ENCODE measurements around the gene ENTREP3.
A peak's percentile ranks its signal among the peaks of the same experiment; 100 is the strongest.

ENTREP3 gene

DNA sequence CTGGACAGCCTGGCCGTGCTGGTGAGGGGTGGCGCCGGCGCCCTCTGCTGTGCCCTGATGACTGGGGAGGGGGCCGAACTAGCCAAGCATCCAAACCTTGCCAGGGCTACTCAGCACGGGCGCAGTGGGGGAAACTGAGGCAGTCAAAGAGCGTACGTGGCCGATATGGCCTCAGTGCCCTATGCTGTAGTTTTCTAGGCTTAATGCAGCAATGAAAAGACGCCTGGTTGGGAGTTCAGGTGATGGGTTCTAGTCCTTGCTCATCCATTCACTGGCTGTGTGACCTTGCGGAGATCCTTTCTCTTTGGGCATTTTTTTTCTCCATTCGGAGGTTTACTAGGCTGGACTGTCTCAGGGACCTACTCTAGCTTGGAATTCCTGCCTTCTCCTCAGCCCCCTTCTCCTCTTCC, 46.0 kb downstream of the ENTREP3 start:
- peaks cover 13 to 15% of the 10 kb centered on the region in 2 donors for H3K4me1 ChIP-seq (ENCODE audit: control insufficient read depth in 2 of 2, insufficient read depth in 1 of 2, low read depth in 1 of 2, low read length in 2 of 2)
- peak overlapping the region; percentile 47 for H3K23ac ChIP-seq (ENCODE audit: low read depth, low read length, poor library complexity)
- H3K14ac ChIP-seq (ENCODE audit: low read length), result no peak overlapping the region
- H2BK120ac ChIP-seq (ENCODE audit: low read depth, low read length), result no peak overlapping the region
- no peak overlapping the region for H4K91ac ChIP-seq (ENCODE audit: low read depth, low read length, poor library complexity)
- H2AFZ ChIP-seq (ENCODE audit: low read length), result peak overlapping the region; percentile 77
- H3K27ac ChIP-seq (replicated peaks; ENCODE audit: low read length), result peak overlapping the region; percentile 96
- no peaks in the 10 kb centered on the region for H3K27me3 ChIP-seq (ENCODE audit: control insufficient read depth in 3 of 3, insufficient read depth in 3 of 3, low read depth in 1 of 3, low read length in 3 of 3)
- peak overlapping the region; percentile 89 for H3K9ac ChIP-seq (ENCODE audit: low read depth, low read length, poor library complexity)
- no peak overlapping the region for H2AK5ac ChIP-seq (ENCODE audit: low read depth, low read length)
- no peak for DNase-seq (ENCODE audit: low spot score)
- no CpG with 5 or more reads among the region's 13 CpGs for WGBS, 2 donors (ENCODE audit: extremely low coverage in 2 of 2, insufficient read length in 2 of 2, insufficient replicate concordance in 1 of 2)
- H3K9me3 ChIP-seq (replicated peaks in 1 of 2; ENCODE audit: control insufficient read depth in 2 of 2, insufficient read depth in 1 of 2, low read depth in 1 of 2, low read length in 2 of 2), result no peaks in the 10 kb centered on the region
- peaks cover 1 to 32% of the 10 kb centered on the region in 2 donors for H3K36me3 ChIP-seq (replicated peaks in 1 of 2; ENCODE audit: control insufficient read depth in 2 of 2, insufficient read depth in 2 of 2, low read length in 2 of 2)
- peaks cover 6% of the 10 kb centered on the region for H3K79me1 ChIP-seq (ENCODE audit: low read depth, low read length)
- peak overlapping the region; percentile 85 for H3K4me2 ChIP-seq (ENCODE audit: insufficient read depth, low read length, poor library complexity, severe bottlenecking)
- peak overlapping the region; percentile 98 for H2BK5ac ChIP-seq (ENCODE audit: low read length)
- H3K18ac ChIP-seq (ENCODE audit: low read length), result peak overlapping the region; percentile 89
- H2BK12ac ChIP-seq (ENCODE audit: low read length), result no peak overlapping the region
- H3K4me3 ChIP-seq (ENCODE audit: low read length in 2 of 2), result peak overlapping the region; percentile 82 to 86
- no peak overlapping the region for H3K4ac ChIP-seq (ENCODE audit: low read length)
- H4K8ac ChIP-seq (ENCODE audit: low read depth, low read length), result no peak overlapping the region
- H2BK15ac ChIP-seq (ENCODE audit: low read length), result no peak overlapping the region

GRCh38 chr1:155208541-155209311, 46.6 kb downstream of the ENTREP3 start, which contains the start of gene MTX1:
MTX1 (plus strand) TSS chr1:155208695; CDS start chr1:155208805, 110 bp downstream.
- Histone ChIP-seq H3K4me1 (ENCODE audit: control insufficient read depth in 2 of 2, insufficient read depth in 1 of 2, low read depth in 1 of 2, low read length in 2 of 2) (peaks cover 13 to 15% of the 10 kb centered on the region in 2 donors), H2AK5ac (ENCODE audit: low read depth, low read length) (peak within 1 kb of the TSS; percentile 98), H2BK120ac (ENCODE audit: low read depth, low read length) (peak within 1 kb of the TSS; percentile 98), H3K4me2 (ENCODE audit: insufficient read depth, low read length, poor library complexity, severe bottlenecking) (peak within 1 kb of the TSS; percentile 95), H3K23ac (ENCODE audit: low read depth, low read length, poor library complexity) (peak within 1 kb of the TSS; percentile 95), H2BK5ac (ENCODE audit: low read length) (peak within 1 kb of the TSS; percentile 98), H4K91ac (ENCODE audit: low read depth, low read length, poor library complexity) (peak within 1 kb of the TSS; percentile 89), H4K8ac (ENCODE audit: low read depth, low read length) (peak within 1 kb of the TSS; percentile 99), H3K4ac (ENCODE audit: low read length) (peak within 1 kb of the TSS; percentile 86), H3K36me3 (replicated peaks in 1 of 2; ENCODE audit: control insufficient read depth in 2 of 2, insufficient read depth in 2 of 2, low read length in 2 of 2) (peaks cover 1 to 37% of the 10 kb centered on the region in 2 donors), H3K9ac (ENCODE audit: low read depth, low read length, poor library complexity) (peak within 1 kb of the TSS; percentile 97), H2BK12ac (ENCODE audit: low read length) (peak within 1 kb of the TSS; percentile 18), H2AFZ (ENCODE audit: low read length) (peak within 1 kb of the TSS; percentile 77), H3K9me3 (replicated peaks in 1 of 2; ENCODE audit: control insufficient read depth in 2 of 2, insufficient read depth in 1 of 2, low read depth in 1 of 2, low read length in 2 of 2) (no peaks in the 10 kb centered on the region), H3K27ac (replicated peaks; ENCODE audit: low read length) (peak within 1 kb of the TSS; percentile 99), H3K79me1 (ENCODE audit: low read depth, low read length) (peaks cover 6% of the 10 kb centered on the region), H3K18ac (ENCODE audit: low read length) (peak within 1 kb of the TSS; percentile 100), H3K14ac (ENCODE audit: low read length) (no peak within 1 kb of the TSS), H3K4me3 (ENCODE audit: low read length in 2 of 2) (peak within 1 kb of the TSS; percentile 82 to 86), H3K27me3 (ENCODE audit: control insufficient read depth in 3 of 3, insufficient read depth in 3 of 3, low read depth in 1 of 3, low read length in 3 of 3) (no peaks in the 10 kb centered on the region), H2BK15ac (ENCODE audit: low read length) (peak within 1 kb of the TSS; percentile 100)
- peak; percentile 91 for DNase-seq (ENCODE audit: low spot score)
- WGBS, 2 donors (ENCODE audit: extremely low coverage in 2 of 2, insufficient read length in 2 of 2, insufficient replicate concordance in 1 of 2), result no CpG with 5 or more reads among the region's 64 CpGs

DNA sequence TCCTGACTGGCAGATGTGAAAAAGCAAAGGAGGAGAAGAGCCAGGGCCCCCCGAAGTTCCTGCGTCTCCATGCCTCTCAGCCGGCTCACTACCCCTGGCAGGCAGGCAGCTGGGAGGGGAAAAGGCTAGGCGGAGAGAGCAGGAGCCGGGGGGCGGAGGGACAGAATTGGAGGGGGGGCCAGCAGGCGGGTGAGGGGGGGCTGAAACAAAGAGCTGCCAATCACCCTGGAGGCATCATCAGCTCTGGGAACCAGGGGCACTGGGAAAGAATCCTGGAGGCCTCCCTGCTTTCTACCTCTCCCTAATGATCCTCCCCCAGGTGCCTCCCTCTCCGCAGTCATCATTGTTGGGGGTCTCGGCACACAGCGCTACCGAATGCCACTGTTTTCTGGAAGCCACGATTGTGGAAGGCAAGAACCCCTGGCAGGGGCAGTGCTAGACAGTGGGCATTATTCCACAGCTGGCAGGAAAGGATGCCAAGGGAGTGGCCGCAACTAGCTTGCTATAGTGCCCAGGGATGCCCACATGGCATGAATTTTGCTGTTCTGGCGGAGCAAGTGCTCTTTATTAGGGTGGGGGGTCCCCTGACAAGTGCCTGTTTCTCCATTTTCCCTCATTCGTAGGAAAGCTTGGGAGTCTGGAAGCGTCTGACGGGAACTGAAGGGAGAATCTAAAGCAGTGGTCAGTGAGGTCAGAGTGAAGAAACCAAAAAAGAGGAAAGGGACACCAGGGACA, 47.3 kb downstream of the ENTREP3 start, which contains the start of gene THBS3:
THBS3 (minus strand) TSS at position 92 of the 735 bp plus-strand sequence; CDS start at position 71, 21 bp downstream.
- no CpG with 5 or more reads among the region's 17 CpGs for WGBS, 2 donors (ENCODE audit: extremely low coverage in 2 of 2, insufficient read length in 2 of 2, insufficient replicate concordance in 1 of 2)
- H2BK15ac ChIP-seq (ENCODE audit: low read length), result peak within 1 kb of the TSS; percentile 100

More for the DNA sequence above, 47.3 kb downstream of the ENTREP3 start, which contains the start of gene THBS3:
- peak within 1 kb of the TSS; percentile 99 for H3K27ac ChIP-seq (replicated peaks; ENCODE audit: low read length)
- H3K4me1 ChIP-seq (ENCODE audit: control insufficient read depth in 2 of 2, insufficient read depth in 1 of 2, low read depth in 1 of 2, low read length in 2 of 2), result peaks cover 13 to 15% of the 10 kb centered on the region in 2 donors
- H2BK5ac ChIP-seq (ENCODE audit: low read length), result peak within 1 kb of the TSS; percentile 98
- peak within 1 kb of the TSS; percentile 97 for H3K9ac ChIP-seq (ENCODE audit: low read depth, low read length, poor library complexity)
- H2BK12ac ChIP-seq (ENCODE audit: low read length), result peak within 1 kb of the TSS; percentile 18
- peaks cover 8 to 45% of the 10 kb centered on the region in 2 donors for H3K36me3 ChIP-seq (replicated peaks in 1 of 2; ENCODE audit: control insufficient read depth in 2 of 2, insufficient read depth in 2 of 2, low read length in 2 of 2)
- peak within 1 kb of the TSS; percentile 77 for H2AFZ ChIP-seq (ENCODE audit: low read length)
- peak within 1 kb of the TSS; percentile 98 for H2AK5ac ChIP-seq (ENCODE audit: low read depth, low read length)
- no peaks in the 10 kb centered on the region for H3K27me3 ChIP-seq (ENCODE audit: control insufficient read depth in 3 of 3, insufficient read depth in 3 of 3, low read depth in 1 of 3, low read length in 3 of 3)
- peak within 1 kb of the TSS; percentile 86 for H3K4ac ChIP-seq (ENCODE audit: low read length)
- peak within 1 kb of the TSS; percentile 99 for H4K8ac ChIP-seq (ENCODE audit: low read depth, low read length)
- H3K79me1 ChIP-seq (ENCODE audit: low read depth, low read length), result peaks cover 6% of the 10 kb centered on the region
- H3K23ac ChIP-seq (ENCODE audit: low read depth, low read length, poor library complexity), result peak within 1 kb of the TSS; percentile 95
- peak; percentile 77 for DNase-seq (ENCODE audit: low spot score)
- H3K4me2 ChIP-seq (ENCODE audit: insufficient read depth, low read length, poor library complexity, severe bottlenecking), result peak within 1 kb of the TSS; percentile 95
- no peaks in the 10 kb centered on the region for H3K9me3 ChIP-seq (replicated peaks in 1 of 2; ENCODE audit: control insufficient read depth in 2 of 2, insufficient read depth in 1 of 2, low read depth in 1 of 2, low read length in 2 of 2)
- peak within 1 kb of the TSS; percentile 89 for H4K91ac ChIP-seq (ENCODE audit: low read depth, low read length, poor library complexity)
- H3K4me3 ChIP-seq (ENCODE audit: low read length in 2 of 2), result peak within 1 kb of the TSS; percentile 82 to 86
- peak within 1 kb of the TSS; percentile 98 for H2BK120ac ChIP-seq (ENCODE audit: low read depth, low read length)
- peak within 1 kb of the TSS; percentile 100 for H3K18ac ChIP-seq (ENCODE audit: low read length)
- H3K14ac ChIP-seq (ENCODE audit: low read length), result peak within 1 kb of the TSS; percentile 86
